Fibroblast of skin of back (primary cell): Measurements from ENCODE around the gene TRIM23. TPM values are rescaled to one million over a fixed set of nuclear protein-coding genes. Genes with fewer than 3 reads are reported as not detected.
"Not testable (repeated sequence)": the region's sequence is repeated elsewhere in the genome, so short reads cannot be mapped to it uniquely, and the experiment has no call there.

Experiments used
- DNase-seq: peaks from one replicate; pipeline ENCODE4 v3.0.0-alpha.2; 2013
- polyA plus RNA-seq, 2 experiments: library from polyadenylated mRNA; unstranded; fragments of 120-200 nt; gene quantifications; one replicate each; pipeline ENCODE4 v1.2.1, GENCODE V29; 2013; ENCODE audit not compliant: insufficient read length in 2 of 2

TRIM23 gene
- polyA plus RNA-seq (2013, experiment 1 of 2; ENCODE audit: insufficient read length), result 10.2 TPM
- 10.6 TPM for polyA plus RNA-seq (2013, experiment 2 of 2; ENCODE audit: insufficient read length)

GRCh38 chr5:65624025-65624570 is at the start of gene TRIM23:
Gene TRIM23, minus strand, starts transcription at chr5:65624333. Its CDS starts 59 bp downstream, at chr5:65624274.
- DNase-seq, result peak; percentile 94

DNA sequence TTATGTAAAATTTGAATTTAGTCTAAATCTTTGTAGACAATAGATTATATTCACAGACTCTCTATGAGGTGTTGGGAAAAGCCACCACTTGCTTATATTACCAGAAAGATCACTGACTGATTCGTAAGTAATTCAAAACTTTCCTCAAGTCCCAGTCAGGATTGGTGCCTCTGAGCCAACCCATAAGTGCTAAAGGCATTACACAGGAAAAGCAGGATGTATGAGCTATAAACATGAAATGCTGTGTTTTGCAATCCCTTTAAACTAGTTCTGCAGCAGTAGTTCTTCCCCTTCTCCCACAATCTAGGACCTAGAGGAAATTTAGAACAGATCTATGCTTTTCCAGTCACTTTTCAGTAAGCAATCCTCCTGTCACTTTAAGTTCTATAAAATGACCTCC is 48.7 kb upstream of the TRIM23 start:
- peak; percentile 21 for DNase-seq

GRCh38 chr5:65668696-65669095 is 44.6 kb upstream of the TRIM23 start:
- DNase-seq, result no peak

- DNase-seq, result peak; percentile 37
Measured at GRCh38 chr5:65663804-65664521, 39.8 kb upstream of the TRIM23 start.

GRCh38 chr5:65654713-65655112 is 30.6 kb upstream of the TRIM23 start:
- no peak for DNase-seq

- no peak for DNase-seq
Measured at GRCh38 chr5:65651144-65651543, 27.0 kb upstream of the TRIM23 start.

DNA sequence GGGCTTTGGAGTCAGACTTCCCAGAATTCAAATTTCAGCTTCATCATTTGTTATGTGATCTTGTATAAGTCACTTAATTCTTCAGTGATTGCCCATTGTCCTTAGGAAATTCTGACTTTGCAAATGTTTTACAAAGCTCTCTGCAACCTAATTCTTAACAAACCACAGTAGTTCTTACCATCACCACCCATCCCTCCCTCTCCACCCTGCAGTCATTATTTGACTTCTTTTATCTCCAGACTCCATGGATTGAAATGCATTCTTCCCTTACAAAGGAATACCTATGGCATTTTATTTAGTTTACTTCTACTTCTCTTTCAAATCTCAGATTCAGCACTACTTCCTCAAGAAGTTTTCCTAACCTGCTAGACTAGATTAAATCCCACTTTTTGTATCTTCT is 23.8 kb upstream of the TRIM23 start:
- no peak for DNase-seq

GRCh38 chr5:65646938-65647337 is 22.8 kb upstream of the TRIM23 start:
- DNase-seq, result no peak

DNA sequence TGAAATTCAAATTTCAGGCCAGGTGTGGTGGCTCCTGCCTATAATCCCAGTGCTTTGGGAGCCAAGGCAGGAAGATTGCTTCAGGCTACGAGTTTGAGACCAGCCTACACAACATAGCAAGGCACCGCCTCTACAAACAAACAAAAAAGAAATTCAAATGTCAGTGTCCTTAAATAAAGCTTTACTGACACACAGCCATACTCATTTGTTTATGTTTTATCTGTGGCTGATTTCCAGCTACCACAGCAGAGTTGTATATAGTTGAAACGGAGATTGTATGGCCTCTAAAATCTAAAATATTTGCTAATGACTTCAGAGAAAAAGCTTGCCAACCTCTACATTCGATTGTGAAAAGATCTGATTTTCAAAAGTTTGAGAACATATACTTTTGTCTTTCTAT is 16.1 kb upstream of the TRIM23 start:
- DNase-seq, result no peak

- no peak for DNase-seq
Measured at GRCh38 chr5:65630981-65631380, 6.8 kb upstream of the TRIM23 start.

GRCh38 chr5:65625743-65626142 is 1.6 kb upstream of the TRIM23 start:
- no peak for DNase-seq

DNA sequence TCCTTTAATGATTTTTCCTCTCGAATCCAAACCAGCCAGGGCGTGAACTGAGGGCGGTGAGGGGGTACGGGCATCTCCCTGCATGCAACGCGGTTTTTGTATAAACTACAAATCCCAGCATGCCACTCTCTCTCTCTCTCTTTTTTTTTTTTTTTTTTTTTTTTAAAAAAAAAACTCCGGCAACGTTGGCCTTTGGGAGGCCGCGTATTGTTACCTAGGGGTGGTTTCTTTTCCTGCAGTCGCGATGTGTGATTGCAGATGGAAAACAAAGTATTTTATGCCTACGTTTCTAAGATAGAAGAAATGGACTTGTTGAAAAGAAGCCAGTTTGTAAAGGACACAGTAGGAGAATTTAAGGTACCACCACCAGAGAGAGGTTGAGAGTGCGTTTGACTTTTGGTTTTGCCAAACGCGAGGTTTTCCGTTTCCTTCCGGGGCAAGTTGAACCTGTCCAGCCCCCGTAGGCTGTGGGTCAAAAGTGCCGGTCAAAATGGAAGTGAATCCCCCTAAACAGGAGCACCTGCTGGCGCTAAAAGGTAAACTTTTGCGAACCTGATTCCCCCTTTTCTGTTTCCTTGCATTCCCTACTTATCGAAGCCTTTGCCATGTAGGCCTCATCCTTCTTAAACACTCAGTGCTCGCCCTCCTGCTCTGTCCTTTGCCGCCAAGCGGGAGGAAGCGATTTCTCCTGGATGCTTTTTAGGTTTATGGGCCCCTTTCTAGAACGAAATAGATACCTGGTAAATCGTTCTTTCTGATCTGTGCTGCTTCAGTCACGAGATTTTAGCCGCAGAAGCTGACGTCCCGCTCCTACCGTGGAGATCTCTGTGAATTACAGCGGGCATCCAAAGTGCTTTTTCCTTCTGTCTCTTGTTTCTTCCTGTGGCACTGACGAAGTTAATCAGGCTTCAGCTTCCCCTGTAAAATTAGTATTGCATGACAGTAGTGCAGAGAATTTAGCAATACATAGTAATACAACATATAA is 730 bp upstream of the TRIM23 start, which contains the start of the genes SHLD3 and TRAPPC13:
TSS of gene SHLD3 (plus strand) at position 457 of the 985 bp plus-strand sequence. CDS start 4,561 bp downstream, outside the sequence.
TSS of gene TRAPPC13 (plus strand) at position 457 of the 985 bp plus-strand sequence. CDS start at position 491, 34 bp downstream.
- DNase-seq, result peak; percentile 90

DNA sequence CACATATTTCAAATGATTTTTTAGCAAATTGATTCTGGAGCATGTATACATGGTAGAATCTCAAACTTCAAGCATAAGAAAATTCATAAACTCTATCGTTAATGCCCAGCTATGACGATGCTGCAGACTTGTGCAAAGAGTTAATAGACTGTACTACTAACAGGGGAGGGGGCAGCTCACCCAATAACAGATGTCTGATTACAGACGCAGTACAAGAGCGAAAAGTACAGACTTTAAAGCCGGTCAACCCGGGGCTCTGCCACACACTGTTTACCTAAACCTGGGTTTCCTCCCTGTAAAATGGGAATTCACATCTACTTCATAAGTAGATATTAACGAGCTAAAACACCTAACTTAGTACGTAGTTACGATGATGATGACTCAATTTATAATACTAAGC is 651 bp downstream of the TRIM23 start:
- DNase-seq, result no peak

DNA sequence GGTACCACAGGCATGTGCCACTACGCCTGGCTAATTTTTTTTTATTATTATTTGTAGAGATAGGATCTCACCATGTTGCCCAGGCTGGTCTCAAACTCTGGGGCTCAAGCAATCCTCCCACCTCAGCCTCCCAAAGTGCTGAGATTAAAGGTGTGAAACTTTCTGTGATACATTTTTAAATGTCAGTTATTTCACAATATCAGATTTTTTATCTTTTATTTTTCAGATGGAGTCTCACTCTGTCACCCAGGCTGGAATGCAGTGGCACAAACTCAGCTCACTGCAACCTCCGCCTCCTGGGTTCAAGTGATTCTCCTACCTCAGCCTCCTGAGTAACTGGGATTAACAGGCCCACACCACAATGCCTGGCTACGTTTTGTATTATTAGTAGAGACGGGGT is 2.2 kb downstream of the TRIM23 start:
- DNase-seq, result not testable (repeated sequence)

DNA sequence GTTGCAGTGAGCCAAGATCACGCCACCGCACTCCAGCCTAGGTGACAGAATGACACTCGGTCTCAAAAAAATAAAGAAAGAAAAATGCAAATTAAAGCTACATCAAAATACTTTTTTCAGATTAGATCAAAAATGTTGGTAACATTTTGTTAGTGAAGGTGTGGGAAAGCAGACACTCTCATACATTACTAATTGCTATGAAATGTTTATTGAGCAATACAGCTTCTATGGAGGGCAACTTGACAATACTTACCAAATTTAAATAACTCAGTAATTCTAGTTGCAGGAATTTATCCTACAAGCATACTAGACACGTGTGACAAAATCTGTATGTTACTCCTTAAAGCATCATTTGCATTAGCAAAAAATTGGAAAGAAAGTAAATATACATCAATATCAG is 4.1 kb downstream of the TRIM23 start:
- DNase-seq, result no peak

- no peak for DNase-seq
Measured at GRCh38 chr5:65612298-65612907, 11.7 kb downstream of the TRIM23 start.

GRCh38 chr5:65611524-65611923 is 12.6 kb downstream of the TRIM23 start:
- no peak for DNase-seq

DNA sequence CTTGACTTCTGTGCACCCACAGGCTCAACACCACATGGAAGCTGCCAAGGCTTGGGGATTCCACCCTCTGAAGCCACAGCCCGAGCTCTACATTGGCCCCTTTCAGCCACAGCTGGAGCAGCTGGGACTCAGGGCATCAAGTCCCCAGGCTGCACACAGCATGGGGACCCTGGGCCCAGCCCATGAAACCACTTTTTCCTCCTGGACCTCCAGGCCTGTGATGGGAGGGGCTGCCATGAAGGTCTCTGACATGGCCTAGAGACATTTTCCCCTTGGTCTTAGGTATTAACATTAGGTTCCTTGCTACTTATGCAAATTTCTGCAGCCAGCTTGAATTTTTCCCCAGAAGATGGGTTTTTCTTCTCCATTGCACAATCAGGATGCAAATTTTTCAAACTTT is 22.4 kb downstream of the TRIM23 start:
- not testable (repeated sequence) for DNase-seq

GRCh38 chr5:65588694-65589093 is 35.4 kb downstream of the TRIM23 start:
- no peak for DNase-seq

DNA sequence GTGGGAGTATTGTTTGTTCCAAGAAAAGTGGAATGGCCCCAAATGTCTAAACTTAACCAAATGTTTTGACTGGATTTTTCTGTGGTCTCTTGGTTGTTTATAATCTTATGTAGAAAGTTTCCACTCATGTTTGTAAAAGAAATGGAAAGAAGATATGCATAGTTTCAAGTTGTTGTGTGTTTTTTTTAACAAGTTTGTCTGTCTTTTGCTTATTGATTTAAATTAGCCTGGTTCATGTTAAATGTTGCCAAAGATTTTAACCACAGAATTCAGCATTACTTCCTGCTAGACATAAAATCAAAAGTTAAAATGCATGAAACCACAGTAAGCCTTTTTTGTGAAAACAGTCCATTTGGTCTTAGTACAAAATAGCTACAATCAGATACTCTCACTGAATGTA is 47.0 kb downstream of the TRIM23 start:
- no peak for DNase-seq

DNA sequence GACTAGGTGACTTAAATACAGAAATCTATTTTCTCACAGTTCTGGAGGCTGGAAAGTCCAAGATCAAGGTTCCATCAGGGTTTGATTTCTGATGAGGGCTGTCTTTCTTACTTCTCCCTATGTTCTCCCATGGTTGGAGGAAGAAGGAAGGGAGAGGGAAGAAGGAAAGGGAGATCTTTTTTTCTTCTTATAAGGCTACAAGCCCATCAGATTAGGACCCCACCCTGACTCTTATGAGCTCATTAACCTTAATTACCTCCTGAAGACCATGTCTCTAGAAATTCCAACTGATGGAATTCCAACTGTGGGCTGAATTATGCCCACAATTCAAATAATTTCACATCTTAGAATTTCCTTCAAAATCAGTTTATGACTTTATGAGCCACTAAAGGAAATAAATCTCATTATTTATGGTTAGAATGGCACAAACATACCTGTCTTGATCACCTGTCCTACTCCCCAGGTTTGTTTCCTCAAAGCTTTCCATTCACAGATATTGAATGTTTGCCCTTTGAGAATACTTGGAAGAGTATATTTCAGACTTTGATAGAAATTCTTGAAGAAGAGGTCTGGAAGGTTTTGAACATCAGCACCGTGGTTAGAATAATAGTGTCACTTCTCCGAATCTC is 53.4 kb downstream of the TRIM23 start:
- no peak for DNase-seq

DNA sequence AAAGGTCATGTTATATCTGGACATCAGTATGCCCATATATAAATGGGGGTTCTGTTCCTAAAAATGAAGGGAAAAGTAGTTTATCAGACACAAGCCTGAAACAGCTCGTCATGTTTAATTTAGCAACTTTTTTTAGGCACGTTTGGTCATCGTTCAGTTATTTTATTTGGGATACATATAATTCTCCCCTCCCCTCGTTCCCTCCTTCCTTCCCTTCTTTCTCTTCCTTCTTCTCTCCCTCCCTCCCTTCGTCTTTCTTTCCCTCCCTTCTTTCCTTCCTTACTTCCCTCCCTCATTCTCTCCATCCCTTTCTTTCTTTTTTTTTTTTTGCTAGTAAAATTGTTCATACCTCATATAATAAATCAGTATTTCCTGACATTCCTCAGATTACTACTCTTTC is 57.6 kb downstream of the TRIM23 start:
- DNase-seq, result no peak
